T-helper 2 cell (primary cell): Measurements from ENCODE around the gene PTGDS.

Experiments used
- DNase-seq, 5 experiments: peaks; one replicate each; pipeline versions ENCODE4 v3.0.0 to v3.0.0-alpha.2; 2012 to 2022

PTGDS gene

GRCh38 chr9:136946228-136947027, 30.9 kb upstream of the PTGDS start:
- DNase-seq, result peak in 1 of 5 experiments; percentile 2

GRCh38 chr9:136947028-136947891, 30.0 kb upstream of the PTGDS start:
- DNase-seq, result no peak

GRCh38 chr9:136947955-136948510, 29.3 kb upstream of the PTGDS start:
- DNase-seq, result peak in 1 of 5 experiments; percentile 4

GRCh38 chr9:136949239-136949816, 28.0 kb upstream of the PTGDS start:
- DNase-seq, result peak in 1 of 5 experiments; percentile 3

- peak; percentile 91 to 96 (median 95) for DNase-seq
These were observed 27.3 kb upstream of the PTGDS start for GRCh38 chr9:136949817-136950655.

GRCh38 chr9:136950656-136951276, 26.5 kb upstream of the PTGDS start:
- DNase-seq, result peak in 1 of 5 experiments; percentile 3

- peak in 1 of 5 experiments; percentile 1 for DNase-seq
These were observed 25.6 kb upstream of the PTGDS start, which contains the start of gene LCN12 for GRCh38 chr9:136951541-136952320. Gene LCN12 (plus strand): TSS chr9:136952273. CDS start chr9:136952328, 55 bp downstream.

GRCh38 chr9:136952321-136952850, 24.9 kb upstream of the PTGDS start:
- peak in 1 of 5 experiments; percentile 2 for DNase-seq

- DNase-seq, result no peak
These were observed 24.2 kb upstream of the PTGDS start for GRCh38 chr9:136952876-136953770.

GRCh38 chr9:136953771-136954269, 23.5 kb upstream of the PTGDS start:
- DNase-seq, result peak in 1 of 5 experiments; percentile 2

GRCh38 chr9:136954270-136955083, 22.8 kb upstream of the PTGDS start:
- peak in 1 of 5 experiments; percentile 2 for DNase-seq

- DNase-seq, result peak in 1 of 5 experiments; percentile 1
These were observed 21.9 kb upstream of the PTGDS start for GRCh38 chr9:136955202-136955942.

GRCh38 chr9:136955943-136956335, 21.4 kb upstream of the PTGDS start:
- DNase-seq, result no peak

GRCh38 chr9:136956604-136957003, 20.7 kb upstream of the PTGDS start:
- DNase-seq, result no peak

- DNase-seq, result no peak
These were observed 19.8 kb upstream of the PTGDS start for GRCh38 chr9:136957461-136957860.

GRCh38 chr9:136957901-136958300, 19.4 kb upstream of the PTGDS start:
- no peak for DNase-seq

- no peak for DNase-seq
These were observed 18.8 kb upstream of the PTGDS start for GRCh38 chr9:136958473-136958872.
